Ishikawa (cell line): ENCODE measurements around the gene TAF1C.

ENCODE experiments used
- CEBPB ChIP-seq: IDR thresholded peaks from 2 replicates; pipeline ENCODE4 v1.6.1; 2012
- RAD21 ChIP-seq: IDR thresholded peaks from 2 replicates; pipeline ENCODE4 v1.6.1; 2012; ENCODE audit warnings: low read depth

- no peak for TF ChIP-seq RAD21
- TF ChIP-seq CEBPB: no peak
These were observed 32.1 kb upstream of the TAF1C start for GRCh38 chr16:84218956-84219355.
